Psoas muscle (tissue), 8 donors: ENCODE results near the gene LGMN. TPM values are rescaled to one million over a fixed set of nuclear protein-coding genes. Genes with fewer than 3 reads are reported as not detected.

ENCODE experiments used
- ATAC-seq, 4 donors: fragments of 200-7000 bp; cut with Tn5 transposase; one replicate each; pipeline ENCODE4 v1.9.1; 2020; ENCODE audit warnings: moderate library complexity in 3 of 4, mild to moderate bottlenecking in 2 of 4
- DNase-seq, 2 donors: peaks; one replicate each; pipeline ENCODE4 v3.0.0-alpha.2; 2020
- H3K27ac ChIP-seq: fragments of 200-600 bp; one replicate; pipeline ENCODE4 v1.8.0; 2022
- H3K27me3 ChIP-seq, 3 donors: fragments of 200-600 bp in 1 of 3; one replicate each; pipeline versions ENCODE4 v1.6.1 to v1.8.0; 2013 to 2022; ENCODE audit warnings: low read length in 2 of 3, mild to moderate bottlenecking in 2 of 3, moderate library complexity in 1 of 3; ENCODE audit not compliant: insufficient read depth in 3 of 3
- H3K36me3 ChIP-seq, 2 donors: fragments of 200-600 bp in 1 of 2; one replicate each; pipeline versions ENCODE4 v1.6.1 to v1.8.0; 2013 to 2022; ENCODE audit warnings: low read depth in 1 of 2, mild to moderate bottlenecking in 1 of 2, moderate library complexity in 1 of 2; ENCODE audit not compliant: insufficient read depth in 1 of 2
- H3K4me1 ChIP-seq: fragments of 200-600 bp; one replicate; pipeline ENCODE4 v1.8.0; 2022
- H3K4me3 ChIP-seq: fragments of 200-600 bp; one replicate; pipeline ENCODE4 v1.8.0; 2022; ENCODE audit warnings: mild to moderate bottlenecking
- H3K9me3 ChIP-seq: fragments of 200-600 bp; one replicate; pipeline ENCODE4 v1.8.0; 2022
- WGBS, 3 donors: extraction: QIAGEN DNeasy Blood & Tissue Kit; methylation state at CpG; one replicate each; pipeline versions ENCODE4 v1.1.6 to v1.1.7; 2013; 5-methylcytosine and 5-hydroxymethylcytosine counted together
- intact Hi-C, 2 donors: fragments of 100-400 bp; cut with DNase I; formaldehyde crosslinking; loops; one replicate each; pipeline versions ENCODE4 v1.11.0 to v1.14.2; 2022
- polyA plus RNA-seq, 3 donors: library from polyadenylated mRNA; stranded (reverse); fragments of 200-250 nt; gene quantifications; one replicate each; pipeline ENCODE4 v1.2.3, GENCODE V29; 2013
- total RNA-seq, 4 donors: library from RNA; stranded (reverse); fragmentation: NEBNext Ultra II Directional in 2 of 4; extraction: Animal tissue kit (Norgen Biotek cat#: 25700) in 2 of 4; gene quantifications; one replicate each; pipeline versions ENCODE4 v1.2.1 to v1.2.4, GENCODE V29; 2021 to 2023
- TF ChIP-seq, protein P1 (sequence below): fragments of 200-600 bp; IDR thresholded peaks from one replicate; pipeline ENCODE4 v1.8.0; 2022; ENCODE audit warnings: antibody characterized with exemption
- donor health status: healthy with polysubstance abuse.
- donor health status: DM: no; HTN: no; CAD: no; lungs with moderate emphysema.
- donor health status: Bipolar disorder and iron deficiency.
- donor health status: healthy.
- donor health status: DM: yes; HTN: yes; CAD: no.
- donor health status: DM: no; HTN: no; CAD: no.
- donor health status: DM: no; HTN: no; CAD: no.
- donor health status: DM: yes; HTN: yes; CAD: no.

The LGMN gene
- total and polyA plus RNA-seq, 7 donors, result 27.2 to 56.8 (median 49.3) TPM

DNA sequence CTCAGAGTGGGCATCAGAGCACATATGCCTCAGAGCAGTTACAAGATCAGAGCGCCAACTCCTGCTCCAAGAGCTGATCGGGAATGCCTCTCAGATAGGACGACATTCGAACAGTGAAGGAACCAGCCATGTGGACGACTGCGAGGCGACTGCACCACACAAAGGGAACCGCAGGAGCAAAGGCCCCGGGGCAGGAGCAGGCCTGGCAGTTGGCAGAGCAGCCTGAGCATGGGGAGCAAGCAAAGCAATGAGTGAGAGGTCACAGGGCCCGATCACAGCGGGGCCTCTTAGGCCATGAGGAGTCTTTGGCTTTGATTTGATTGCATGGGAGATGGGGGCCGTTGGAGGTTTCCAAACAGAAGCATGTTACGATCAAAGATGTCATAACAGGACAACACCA lies 90.3 kb downstream of the LGMN start:
- TF ChIP-seq, protein P1, sequence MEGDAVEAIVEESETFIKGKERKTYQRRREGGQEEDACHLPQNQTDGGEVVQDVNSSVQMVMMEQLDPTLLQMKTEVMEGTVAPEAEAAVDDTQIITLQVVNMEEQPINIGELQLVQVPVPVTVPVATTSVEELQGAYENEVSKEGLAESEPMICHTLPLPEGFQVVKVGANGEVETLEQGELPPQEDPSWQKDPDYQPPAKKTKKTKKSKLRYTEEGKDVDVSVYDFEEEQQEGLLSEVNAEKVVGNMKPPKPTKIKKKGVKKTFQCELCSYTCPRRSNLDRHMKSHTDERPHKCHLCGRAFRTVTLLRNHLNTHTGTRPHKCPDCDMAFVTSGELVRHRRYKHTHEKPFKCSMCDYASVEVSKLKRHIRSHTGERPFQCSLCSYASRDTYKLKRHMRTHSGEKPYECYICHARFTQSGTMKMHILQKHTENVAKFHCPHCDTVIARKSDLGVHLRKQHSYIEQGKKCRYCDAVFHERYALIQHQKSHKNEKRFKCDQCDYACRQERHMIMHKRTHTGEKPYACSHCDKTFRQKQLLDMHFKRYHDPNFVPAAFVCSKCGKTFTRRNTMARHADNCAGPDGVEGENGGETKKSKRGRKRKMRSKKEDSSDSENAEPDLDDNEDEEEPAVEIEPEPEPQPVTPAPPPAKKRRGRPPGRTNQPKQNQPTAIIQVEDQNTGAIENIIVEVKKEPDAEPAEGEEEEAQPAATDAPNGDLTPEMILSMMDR, result no peak

DNA sequence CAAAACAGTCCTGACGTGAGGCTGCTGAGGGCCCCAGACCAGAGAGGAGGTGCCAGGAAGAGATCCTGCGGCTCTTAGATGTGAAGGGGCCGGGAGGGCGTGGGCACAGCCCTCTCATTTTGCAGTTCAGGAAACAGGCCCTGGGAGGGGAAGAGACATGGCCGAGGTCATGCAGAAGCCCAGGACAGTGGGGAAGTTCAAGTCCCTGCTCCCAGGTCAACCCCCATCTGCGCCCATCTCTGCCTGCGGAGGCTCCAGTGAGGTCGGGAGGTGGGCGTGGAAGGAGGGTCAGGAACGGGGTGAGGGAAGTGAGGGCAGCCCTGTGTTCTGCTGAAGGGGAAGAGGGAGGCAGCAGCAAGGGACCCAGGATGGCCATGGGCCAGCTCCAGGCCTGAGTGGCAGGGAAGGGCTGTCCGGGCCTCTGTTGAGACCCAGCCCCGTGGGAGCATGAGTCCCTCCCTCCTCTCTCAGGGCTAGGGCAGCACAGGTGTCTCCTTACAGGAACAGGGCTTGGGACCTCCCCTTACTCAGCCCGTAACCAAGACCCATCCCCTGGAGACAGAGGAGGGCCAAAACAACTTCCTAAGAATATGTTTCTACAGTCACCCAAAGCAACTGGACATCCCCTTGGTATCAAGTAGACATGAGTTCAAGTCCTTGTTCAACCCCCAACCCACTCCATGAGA lies 90.8 kb downstream of the LGMN start:
- Histone ChIP-seq H3K4me1 (no peaks in the 10 kb centered on the region), H3K4me3 (no peak overlapping the region), H3K36me3 (no peaks in the 10 kb centered on the region), H3K27ac (no peak overlapping the region), H3K9me3 (no peaks in the 10 kb centered on the region), H3K27me3 (no peaks in the 10 kb centered on the region)
- intact Hi-C loops, result no loop called here
- peak; percentile 51 to 80 for DNase-seq
- peak in 3 of 4 donors; percentile 41 to 63 (median 49) for ATAC-seq
- 48 to 70% (median 64%) methylated on average over 12 to 13 of the region's 13 CpGs for WGBS, 3 donors
- TF ChIP-seq, protein P1, result no peak

More for the DNA sequence above, 90.3 kb downstream of the LGMN start:
- no peaks in the 10 kb centered on the region for H3K27me3 ChIP-seq
- ATAC-seq, result no peak
- H3K27ac ChIP-seq, result no peak overlapping the region
- WGBS, 3 donors, result 84 to 86% (median 85%) methylated on average over 13 of the region's 13 CpGs
- H3K4me1 ChIP-seq, result no peaks in the 10 kb centered on the region
- H3K9me3 ChIP-seq, result no peaks in the 10 kb centered on the region
- intact Hi-C loops, result no loop called here
- no peaks in the 10 kb centered on the region for H3K36me3 ChIP-seq
- no peak overlapping the region for H3K4me3 ChIP-seq
- DNase-seq, result no peak

- H3K9me3 ChIP-seq, result no peaks in the 10 kb centered on the region
- H3K27ac ChIP-seq, result no peak overlapping the region
- TF ChIP-seq, protein P1, result no peak
- WGBS, 3 donors, result 86 to 91% (median 89%) methylated on average over 8 of the region's 8 CpGs
- H3K4me1 ChIP-seq, result no peaks in the 10 kb centered on the region
- H3K4me3 ChIP-seq, result no peak overlapping the region
- intact Hi-C loops, result no loop called here
- DNase-seq, result no peak
- no peaks in the 10 kb centered on the region for H3K27me3 ChIP-seq
- no peak for ATAC-seq
- H3K36me3 ChIP-seq, result no peaks in the 10 kb centered on the region
Observed at GRCh38 chr14:92656306-92657081, 91.9 kb downstream of the LGMN start.

DNA sequence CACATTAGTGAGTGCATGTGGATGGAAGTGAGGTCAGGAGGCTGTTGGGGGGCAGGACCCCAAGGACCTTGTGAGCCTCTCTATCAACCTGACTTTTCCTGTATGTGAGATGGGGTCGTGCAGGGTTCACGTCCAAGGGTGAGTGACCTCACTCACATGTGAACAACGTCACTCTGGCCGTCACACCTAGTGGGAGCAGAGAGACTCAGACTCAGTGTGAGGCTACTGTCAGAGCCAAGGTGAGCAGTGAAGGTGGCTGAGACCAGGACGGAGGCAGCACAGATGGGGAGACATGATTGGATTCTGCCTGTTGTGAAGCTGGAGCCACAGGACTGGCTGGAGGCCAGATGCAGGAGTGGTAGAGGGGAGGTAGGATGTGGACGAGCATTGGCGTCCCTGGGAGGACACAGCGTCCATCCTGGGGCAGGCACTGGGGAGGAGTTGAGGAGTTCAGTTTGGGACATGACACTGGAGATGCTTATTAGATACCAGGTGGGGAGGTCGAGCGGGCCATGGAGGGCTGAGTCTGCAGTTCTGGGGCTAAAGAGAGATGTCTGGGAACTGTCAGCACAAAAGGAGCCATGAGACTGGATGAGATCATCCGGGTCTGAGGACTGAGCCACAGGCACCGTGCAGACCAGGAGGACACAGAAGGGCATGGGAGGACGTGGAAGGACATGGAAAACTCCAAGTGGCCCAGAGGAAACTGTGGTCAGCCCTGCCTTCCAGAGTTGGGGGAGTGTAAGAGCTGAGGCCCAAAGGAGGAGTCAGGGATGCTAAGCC lies 92.8 kb downstream of the LGMN start:
- H3K36me3 ChIP-seq, result no peaks in the 10 kb centered on the region
- no peak overlapping the region for H3K4me3 ChIP-seq
- intact Hi-C loops, result no loop called here
- TF ChIP-seq, protein P1, result no peak
- WGBS, 3 donors, result 80 to 82% (median 81%) methylated on average over 13 of the region's 13 CpGs
- ATAC-seq (no peak), DNase-seq (no peak)
- no peaks in the 10 kb centered on the region for H3K4me1 ChIP-seq
- no peak overlapping the region for H3K27ac ChIP-seq
- no peaks in the 10 kb centered on the region for H3K9me3 ChIP-seq
- H3K27me3 ChIP-seq, result no peaks in the 10 kb centered on the region
